HG02938 (cell line): Measurements from ENCODE around the gene ANKH.

Experiments
- ATAC-seq: cut with Tn5 transposase; IDR thresholded peaks from one replicate; pipeline ENCODE4 v1.9.1; 2021; ENCODE audit warnings: mild to moderate bottlenecking, moderate library complexity; ENCODE audit not compliant: unreplicated experiment

Gene ANKH

GRCh38 chr5:14720236-14720923 lies 151.2 kb downstream of the ANKH start:
- no peak for ATAC-seq

DNA sequence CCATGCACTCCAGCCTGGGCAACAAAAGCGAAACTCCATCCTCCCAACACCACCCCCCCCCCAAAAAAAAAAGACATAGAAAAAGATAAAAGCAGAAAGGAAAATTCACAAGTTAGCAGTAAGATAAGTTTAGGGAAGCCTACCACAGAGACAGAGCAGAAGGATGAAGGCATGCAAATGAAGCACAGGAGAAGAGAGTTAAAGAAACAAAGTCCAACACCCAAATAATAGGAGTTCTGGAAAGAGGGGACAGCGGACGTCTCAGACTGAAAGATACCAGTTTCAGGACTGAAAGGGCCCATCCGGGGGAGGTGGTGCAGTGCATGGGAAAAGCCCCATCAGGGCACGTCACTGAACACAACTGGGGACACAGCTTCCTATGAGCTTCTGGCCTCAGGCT lies 152.8 kb downstream of the ANKH start:
- no peak for ATAC-seq

DNA sequence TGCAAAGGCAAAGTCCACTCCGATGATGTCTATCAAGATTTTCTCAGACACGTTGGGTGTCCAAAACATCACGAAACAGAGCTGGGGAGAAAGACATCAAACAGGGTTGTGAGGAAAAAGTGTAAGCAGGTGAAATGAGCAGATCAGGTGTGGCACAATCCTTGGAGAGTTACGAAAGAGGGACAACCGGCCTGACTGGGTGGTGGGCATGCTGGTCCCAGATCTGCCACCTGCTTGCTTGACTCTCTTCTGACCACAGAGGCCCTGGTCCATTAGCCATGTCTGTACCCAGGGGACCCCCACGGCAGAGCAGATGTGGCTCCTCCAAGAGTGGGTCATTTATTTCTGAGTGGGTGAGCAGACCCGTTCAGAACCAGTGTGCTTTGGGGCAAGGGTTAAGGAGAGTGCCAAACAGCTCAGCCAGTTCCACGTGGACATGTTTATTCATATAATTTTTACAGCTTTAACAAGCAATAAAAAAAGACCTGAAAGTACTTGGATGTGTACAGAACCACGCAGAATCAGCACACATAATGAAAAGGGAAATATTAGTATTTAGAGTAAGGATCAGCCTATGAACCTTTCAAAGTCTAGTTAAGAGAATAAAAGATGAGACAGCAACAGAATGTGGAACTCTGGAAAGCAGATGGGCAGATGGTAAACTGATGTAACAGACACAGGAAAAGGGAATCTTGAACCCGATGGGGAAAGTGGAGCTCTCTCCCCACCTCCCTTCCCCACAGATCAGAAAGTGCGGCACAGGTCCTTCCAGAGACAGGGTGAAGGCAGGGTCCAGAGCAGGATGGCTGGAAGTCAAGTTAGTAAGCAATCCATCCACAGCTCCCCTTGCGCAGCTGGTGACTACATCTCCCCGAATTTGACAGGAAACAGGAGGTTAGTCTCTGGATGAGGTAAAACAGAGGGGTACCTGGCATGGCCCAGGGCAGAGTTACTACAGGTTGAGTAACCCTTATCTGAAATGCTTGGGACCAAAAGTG lies 154.5 kb downstream of the ANKH start:
- no peak for ATAC-seq

DNA sequence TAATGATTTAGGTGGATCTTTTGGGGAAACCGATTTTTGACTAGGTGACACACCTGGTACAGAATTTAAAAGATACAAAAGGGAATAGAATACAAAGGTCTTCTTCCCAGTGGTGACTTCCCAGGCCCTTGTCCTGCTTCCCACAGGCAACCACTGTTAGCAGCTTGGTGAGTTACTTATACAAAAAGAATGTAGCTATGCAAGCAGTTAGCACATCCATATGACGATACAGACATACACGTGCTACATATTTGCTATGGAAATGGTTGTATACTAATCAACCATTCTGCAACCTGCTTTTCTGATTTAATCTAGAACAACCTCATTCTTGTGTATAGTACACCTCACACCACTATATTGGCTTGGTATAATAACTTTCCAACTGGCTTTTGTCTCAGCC lies 156.1 kb downstream of the ANKH start:
- ATAC-seq = no peak

DNA sequence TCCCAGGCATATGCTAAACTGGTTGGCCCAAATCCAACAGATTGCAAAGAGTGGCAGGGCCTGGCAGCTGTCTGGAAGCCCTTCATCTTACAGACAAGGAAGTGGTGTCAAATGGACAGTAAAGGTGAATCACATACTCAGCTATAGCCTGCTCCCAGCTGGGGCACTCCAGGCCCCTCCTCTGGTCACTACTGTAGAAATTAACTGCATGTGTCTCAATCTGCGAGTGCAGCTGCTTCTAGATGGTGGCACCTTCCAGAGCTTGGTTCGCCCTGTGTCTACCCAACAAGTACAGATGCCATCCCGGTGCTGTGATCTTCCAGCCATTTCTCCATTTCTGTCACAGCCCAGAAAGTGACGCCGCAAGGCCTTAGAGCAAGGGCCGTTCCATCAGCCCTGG lies 156.9 kb downstream of the ANKH start:
- no peak for ATAC-seq

GRCh38 chr5:14713476-14714390 lies 157.8 kb downstream of the ANKH start:
- ATAC-seq = no peak

- no peak for ATAC-seq
Measured at GRCh38 chr5:14712666-14713065, 158.9 kb downstream of the ANKH start.

DNA sequence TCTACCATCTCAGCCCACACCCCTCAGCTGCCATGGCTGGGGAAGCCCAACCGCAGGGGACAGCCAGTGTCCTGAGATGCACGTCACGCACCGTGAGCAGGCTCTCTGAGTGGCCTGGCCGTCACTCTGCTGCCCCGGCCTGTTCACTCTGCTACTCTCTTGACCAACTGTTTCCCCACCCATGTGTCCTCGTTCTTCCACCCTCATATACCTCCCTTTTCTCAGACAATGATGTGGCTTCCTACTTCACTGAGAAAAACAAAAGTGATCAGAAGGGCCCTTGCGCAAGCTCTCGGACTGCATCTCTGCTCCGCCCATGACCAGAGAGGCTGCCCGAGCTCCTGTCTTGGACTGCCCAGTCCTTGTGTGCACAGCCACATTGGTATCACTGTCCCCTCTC lies 159.4 kb downstream of the ANKH start:
- no peak for ATAC-seq

DNA sequence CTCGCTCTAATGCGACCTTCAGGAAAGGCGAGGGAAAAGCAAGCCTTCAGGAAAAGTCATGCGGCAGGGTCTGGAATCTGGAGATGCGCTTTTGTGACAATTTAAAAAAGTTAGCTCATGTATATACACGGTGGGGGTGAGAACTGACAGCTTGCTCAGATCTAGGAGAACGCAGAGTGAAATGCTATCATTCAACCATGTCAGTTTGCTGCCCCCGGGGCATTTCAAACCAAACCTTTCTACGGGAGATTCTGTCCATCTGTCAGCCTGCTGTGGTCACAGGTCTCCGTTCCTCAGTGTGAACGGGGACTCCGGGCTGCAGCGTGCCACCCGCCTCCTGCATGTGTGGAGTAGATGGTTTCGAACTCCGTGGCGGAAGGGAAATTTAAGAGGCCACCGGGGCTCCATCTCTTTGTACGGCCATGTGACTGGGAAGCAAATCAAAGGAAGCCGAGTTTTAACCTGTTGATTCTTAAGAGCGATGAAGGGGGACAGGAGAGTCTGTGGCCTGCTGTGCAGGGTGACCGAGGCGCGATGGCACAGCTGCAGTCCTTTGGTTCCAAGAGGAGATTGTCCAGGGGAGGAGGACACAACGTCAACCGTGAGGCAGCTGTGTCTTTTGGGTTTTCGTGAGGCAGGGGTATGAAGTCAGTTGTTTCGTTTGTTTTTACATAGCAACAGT lies 161.1 kb downstream of the ANKH start:
- ATAC-seq = no peak

- ATAC-seq = no peak
Measured at GRCh38 chr5:14708551-14708950, 163.0 kb downstream of the ANKH start.

- no peak for ATAC-seq
Measured at GRCh38 chr5:14707811-14708390, 163.7 kb downstream of the ANKH start.

GRCh38 chr5:14706615-14707021 lies 165.0 kb downstream of the ANKH start:
- ATAC-seq = no peak

DNA sequence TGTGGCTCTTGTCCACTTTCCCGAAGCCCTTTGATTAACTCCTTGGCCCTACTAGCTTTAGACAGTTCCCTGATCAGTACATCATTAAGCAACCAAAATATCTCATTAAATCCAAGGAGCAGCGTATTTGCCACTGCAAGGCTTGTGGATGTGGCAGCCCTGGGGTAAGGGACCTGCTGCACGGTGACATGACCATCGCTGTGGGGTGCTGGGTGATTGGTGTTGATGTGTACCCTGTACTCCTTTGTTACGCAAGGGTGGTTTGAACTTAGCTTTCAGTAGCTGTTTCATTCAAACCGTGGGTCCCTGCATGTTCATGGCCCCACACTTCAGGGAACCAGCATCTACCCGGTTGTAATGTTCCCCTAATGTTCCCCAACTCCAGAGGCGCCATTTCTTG lies 166.0 kb downstream of the ANKH start:
- no peak for ATAC-seq

- ATAC-seq = no peak
Measured at GRCh38 chr5:14702238-14702839, 169.2 kb downstream of the ANKH start.

DNA sequence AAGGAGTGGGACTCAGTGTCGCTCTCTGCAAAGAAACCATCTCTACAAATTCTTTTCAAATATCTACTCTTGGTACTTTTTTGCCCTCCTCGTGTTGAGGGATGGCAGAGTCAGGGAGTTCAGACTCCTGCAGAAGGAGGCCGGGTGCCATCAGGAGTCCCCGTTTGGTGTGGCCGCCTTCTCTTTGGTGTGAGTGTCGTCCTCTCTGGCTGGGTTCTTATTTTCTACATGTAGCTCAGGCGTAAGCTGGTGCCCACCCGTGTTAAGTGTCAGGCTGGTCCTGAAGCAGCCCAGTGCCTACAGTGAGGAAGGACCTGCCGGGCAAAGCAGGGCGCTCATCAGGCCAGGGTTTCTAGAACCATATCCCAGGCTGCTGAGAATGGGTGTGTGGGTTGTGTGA lies 170.0 kb downstream of the ANKH start:
- ATAC-seq = no peak

DNA sequence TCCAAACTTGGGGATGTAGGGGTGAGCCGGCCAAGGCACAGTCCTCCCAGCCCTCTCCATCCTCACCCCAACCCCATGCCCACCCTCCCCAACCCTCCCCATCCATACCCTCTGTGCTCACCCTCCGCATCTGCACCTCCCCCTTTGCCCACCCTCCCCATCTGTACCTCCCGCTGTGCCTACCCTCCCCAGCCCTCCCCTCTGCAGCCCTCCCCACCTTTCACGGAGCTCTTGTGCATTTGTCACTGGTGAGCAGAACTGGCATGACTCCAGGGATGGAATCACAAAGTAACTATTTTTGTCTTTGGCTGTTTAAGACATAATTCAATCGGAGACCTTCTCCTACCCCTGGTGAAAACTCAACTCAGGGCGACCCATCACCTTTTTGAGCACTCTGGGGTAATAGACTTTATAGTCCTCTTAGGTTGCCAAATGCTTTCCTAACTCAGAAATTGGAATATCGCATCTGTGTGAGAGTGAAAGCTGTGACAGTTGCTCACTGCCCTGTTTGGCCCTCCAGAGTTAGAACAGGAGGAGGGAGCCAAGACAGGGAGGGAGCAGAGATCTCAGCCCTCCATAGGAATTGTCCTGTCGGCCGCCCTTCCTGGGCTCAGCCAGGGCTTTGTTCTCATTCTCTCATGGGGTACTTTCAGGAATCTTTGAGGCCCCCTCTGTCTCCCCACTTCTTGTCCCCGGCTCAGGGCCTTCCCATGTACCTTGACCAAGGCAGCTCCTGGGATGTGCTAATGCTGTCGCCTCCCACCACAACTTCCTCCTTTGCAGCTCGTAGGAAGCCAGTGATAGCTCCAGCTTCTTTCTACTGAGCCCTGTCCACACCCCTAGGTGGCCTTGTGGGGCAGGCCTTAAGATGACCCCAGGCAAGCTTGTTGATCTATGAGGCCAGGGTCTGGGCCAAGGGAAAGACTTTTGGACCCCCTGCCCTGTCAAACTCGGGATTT lies 170.8 kb downstream of the ANKH start:
- no peak for ATAC-seq

- ATAC-seq = no peak
Measured at GRCh38 chr5:14699807-14700400, 171.7 kb downstream of the ANKH start.

DNA sequence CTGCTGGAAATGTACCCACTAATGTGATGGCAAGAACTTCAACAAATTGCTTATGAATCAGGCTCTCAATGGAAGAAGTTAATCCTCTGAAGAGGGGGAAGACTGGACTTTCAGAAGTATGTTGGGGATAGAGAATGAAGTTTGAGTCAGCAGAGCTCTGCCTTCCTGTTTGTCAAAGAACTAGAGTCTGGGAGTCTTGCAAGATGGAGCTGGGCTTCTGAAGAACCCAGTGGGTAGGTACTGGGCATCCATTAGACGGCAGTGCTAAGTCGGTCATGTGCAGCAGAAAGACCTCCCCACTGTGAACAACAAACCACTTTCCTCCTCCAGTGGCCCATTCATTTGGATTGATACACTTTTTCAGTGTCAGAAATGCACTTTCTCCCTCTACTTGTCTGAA lies 172.4 kb downstream of the ANKH start:
- ATAC-seq = no peak
